GM18511 (cell line): Measurements from ENCODE around the gene CACNA1B.
"Not testable (repeated sequence)": the region's sequence is repeated elsewhere in the genome, so short reads cannot be mapped to it uniquely, and the experiment has no call there.

Source experiments
- ATAC-seq: cut with Tn5 transposase; IDR thresholded peaks from one replicate; pipeline ENCODE4 v1.9.1; 2021; ENCODE audit warnings: mild to moderate bottlenecking, moderate library complexity; ENCODE audit not compliant: unreplicated experiment

The CACNA1B gene

DNA sequence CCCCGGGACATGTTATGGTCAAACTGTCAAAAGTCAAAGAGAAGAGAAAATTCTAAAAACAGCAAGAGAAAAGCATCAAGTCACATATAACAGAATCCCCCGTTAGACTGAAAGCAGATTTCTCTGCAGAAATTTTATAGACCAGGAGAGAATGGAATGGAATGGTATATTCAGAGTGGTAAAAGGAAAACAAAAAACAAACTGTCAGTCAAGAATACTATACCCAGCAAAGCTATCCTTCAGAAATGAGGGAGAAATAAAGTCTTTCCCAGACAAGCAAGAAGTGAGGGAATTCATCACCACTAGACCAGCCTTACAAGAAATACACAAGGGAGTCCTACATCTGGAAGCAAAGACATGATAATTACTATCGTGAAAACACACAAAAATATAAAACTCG is 208.0 kb downstream of the CACNA1B start:
- ATAC-seq, result no peak

DNA sequence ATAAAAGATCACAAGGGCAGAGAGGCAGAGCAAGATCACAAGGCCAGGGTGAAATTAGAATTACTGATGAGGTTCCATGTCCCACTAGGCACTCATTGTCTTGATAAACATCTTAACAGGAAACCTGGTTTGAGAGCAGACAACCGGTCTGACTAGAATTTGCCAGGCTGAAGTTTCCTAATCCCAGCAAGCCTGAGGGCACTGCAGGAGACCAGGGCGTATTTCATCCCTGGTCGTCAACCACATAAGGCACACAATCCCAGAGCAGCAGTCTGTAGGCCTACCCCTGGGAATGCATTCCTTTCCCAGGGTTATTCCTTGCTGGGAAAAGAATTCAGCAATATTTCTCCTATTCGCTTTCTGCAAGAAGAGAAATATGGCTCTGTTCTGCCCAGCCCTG is 214.5 kb downstream of the CACNA1B start:
- not testable (repeated sequence) for ATAC-seq

- no peak for ATAC-seq
These were observed 216.4 kb downstream of the CACNA1B start for GRCh38 chr9:138094028-138094427.

DNA sequence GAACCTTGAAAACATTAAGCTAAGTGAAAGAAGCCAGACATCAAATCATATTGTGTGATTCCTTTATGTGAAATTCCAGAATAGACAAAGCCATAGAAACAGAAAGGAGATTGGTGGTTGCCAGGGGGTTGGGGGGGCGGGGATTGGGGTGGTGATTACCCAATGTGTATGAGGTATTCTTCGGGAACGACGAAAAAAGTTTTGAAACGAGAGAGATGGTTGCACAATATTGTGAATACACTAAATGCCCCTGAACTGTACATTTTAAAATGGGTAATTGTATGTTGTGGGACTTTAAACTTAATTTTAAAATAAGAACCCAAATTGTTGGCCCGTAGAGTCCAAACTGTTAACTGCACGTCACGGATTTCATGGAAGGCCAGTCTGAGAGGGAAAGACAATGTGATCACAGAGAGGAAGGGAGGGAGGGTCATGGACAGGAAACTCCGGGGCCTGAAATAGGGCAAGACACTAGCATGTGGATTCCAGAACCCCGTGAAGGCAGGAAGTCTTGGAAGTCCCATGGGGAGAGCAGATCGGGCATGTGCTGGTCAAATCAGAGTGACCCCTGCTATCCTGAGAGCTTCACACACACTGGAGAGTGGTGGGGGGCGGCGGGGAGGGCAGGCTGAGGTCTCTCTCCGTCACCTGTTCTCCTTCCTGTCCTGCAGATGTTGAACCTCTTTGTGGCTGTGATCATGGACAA is 218.4 kb downstream of the CACNA1B start:
- no peak for ATAC-seq

DNA sequence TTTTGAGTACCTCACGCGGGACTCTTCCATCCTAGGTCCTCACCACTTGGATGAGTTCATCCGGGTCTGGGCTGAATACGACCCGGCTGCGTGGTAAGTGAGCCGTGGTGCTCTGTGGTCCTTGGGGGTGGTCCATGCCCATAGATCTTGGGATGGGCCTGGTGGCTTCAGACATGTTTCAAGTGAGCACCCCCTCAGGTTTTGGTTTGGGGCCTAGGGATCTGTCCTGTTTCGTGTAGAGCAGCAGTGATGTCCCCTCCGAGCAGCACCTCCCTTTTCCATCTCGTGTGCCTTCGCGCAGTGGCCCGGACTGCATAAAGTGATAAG is 218.9 kb downstream of the CACNA1B start:
- ATAC-seq, result no peak

GRCh38 chr9:138097501-138097991 is 220.0 kb downstream of the CACNA1B start:
- no peak for ATAC-seq

DNA sequence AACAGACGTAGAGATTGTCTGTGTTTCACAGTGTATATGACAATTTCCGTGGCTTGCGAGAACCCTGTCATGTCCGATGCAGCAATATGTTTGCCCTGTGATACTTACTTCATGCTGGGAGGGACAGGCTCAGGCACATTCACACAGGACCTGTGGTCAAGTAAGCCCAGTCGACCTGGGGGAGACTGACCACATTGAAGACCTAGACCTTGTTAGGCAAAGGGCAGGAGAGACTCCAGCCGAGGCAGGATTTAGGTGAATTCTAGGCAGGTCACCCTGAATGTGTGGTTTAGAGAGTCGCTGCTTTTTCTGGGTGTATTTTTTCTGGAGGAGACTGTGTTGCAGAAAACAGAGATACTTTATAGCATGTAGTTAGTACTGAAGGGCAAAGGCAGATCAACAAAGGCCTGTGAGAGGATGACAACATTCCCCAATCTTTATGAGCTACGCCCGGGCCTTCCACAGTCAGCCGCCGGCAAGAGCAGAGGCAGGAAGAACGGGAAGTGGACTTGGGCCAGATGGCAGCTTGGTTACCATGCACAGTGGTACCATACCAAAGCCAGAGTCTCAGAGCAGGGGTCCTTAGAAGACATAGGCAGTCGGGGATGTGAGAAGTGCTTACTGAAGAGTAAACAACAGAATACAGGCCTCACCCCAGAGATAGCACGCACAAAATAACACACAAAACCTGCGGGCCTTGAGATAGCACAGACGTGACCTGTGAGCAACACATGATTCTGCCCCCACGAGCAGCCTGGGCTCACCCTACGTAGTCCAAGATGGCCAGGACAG is 220.7 kb downstream of the CACNA1B start:
- ATAC-seq, result no peak

GRCh38 chr9:138098908-138099791 is 221.6 kb downstream of the CACNA1B start:
- ATAC-seq, result no peak

GRCh38 chr9:138099803-138100598 is 222.4 kb downstream of the CACNA1B start:
- ATAC-seq, result no peak

- ATAC-seq, result no peak
These were observed 223.2 kb downstream of the CACNA1B start for GRCh38 chr9:138100711-138101350.

GRCh38 chr9:138101444-138102234 is 224.1 kb downstream of the CACNA1B start:
- no peak for ATAC-seq

GRCh38 chr9:138102246-138103051 is 224.9 kb downstream of the CACNA1B start:
- ATAC-seq, result no peak

DNA sequence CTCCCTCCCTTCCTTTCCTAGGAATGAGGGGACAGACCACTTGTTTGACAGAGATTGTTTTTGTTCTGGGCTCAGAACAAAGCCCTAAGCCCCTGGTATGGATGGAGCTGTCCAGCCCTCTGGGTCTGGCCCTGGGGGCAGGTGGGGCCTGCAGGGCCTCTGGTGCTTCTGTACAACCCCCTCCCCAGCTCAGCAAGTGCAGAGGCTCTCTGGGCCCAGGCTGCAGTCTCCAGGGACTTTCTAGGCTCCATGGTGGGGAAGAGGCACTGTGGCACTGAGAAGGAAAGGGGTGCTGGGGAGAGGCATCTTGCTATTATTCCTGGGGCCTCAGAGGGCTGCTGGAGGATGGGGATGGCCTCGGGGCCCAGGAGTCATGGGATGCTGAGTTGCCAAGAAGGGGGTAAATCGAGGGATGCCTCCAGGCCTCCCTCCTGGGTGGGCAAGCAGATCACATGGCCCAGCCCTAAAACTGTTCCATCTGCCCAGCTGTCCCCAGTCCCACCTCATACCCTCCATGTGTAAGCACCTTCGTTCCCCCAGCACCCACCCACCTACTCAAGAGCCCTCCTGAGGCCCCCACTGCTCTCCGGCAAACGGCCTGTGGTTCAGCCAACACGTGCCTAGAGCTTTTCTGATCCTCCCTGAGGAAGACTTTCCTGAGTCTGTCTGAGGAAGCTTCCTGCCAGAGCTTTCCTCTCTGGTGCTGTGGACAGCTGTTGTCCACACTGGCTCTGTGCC is 225.7 kb downstream of the CACNA1B start:
- no peak for ATAC-seq

DNA sequence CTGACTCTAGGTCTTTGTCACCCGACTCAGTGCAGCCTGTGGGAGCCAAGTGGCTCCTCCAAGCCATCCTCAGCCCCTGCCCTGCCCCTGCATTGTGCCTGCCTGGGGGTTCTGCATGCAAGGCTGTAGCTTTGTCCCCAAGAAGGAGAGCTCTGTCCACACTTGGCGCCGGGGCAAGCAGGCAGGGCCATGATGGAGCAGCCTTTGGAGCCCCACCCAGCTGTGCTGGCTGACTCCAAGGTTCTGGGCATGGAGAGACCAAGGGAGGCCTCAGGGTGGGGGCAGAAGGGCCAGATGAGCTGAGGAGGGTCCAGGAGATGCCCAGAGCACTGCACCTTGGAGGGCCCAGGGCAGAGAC is 226.2 kb downstream of the CACNA1B start:
- ATAC-seq, result no peak

DNA sequence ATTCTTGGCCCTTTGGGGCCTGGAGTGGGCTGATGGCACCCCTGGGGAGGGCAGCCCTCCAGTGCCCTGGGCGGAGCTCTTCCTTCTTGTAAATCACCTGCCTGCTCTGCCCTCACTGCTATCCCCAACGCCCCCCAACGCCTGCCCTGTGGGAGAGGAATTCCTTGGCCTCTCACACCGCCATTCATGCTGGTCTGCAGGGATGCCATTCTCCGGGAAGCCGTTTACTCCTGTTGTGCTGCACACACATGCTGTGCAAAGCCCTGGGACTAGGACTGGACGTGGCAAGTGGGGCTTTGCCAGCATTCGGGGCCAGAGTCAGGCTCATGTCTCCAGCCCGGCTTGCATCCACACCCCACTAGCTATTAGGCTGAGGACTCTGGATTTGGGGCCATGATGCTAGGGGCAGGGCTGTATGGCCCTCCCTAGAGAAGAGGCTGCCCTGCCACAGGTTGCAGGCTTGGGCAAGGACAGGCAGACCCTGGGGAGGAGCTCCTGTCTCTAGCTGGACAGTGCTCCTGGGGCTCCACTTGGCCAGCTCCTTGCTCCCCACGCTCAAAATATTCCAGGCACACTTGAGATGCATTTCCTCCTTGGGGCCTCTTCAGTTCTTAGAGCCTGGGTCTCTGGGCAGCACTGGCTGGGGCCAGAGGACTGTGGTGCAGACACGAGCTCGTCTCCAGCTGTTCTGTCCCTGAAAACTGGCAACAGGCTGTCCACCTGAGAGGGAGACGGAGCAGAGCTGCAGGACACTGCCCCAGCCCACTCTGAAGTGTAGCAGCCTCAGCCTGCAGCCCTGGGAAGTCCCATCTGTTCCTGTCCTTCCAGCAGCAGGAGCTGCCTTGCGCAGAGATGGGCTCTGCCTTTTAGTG is 226.9 kb downstream of the CACNA1B start:
- no peak for ATAC-seq

DNA sequence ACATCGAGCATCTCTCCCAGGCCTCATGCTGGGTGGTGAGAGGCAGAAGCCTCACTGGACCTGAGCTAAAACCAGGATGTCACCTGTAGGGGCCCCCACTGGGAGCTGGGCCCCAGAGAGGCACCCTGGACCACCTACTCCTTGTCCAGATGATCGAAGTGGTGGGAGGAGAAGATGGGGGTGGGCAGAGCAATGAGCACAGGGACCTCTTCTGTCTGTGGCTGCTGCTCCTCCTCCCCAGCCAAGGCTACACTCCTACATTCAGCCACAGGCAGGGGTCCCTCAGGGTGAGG is 227.5 kb downstream of the CACNA1B start:
- no peak for ATAC-seq
